ENCODE measurements around the gene CDC14B.

Gene CDC14B

GRCh38 chr9:96565671-96566497 is 53.8 kb downstream of the CDC14B start:
- Histone ChIP-seq H3K27me3 (ENCODE audit: insufficient read depth, poor library complexity, severe bottlenecking) (no peaks in the 10 kb centered on the region), H3K4me3 (replicated peaks; ENCODE audit: insufficient read depth, low read length) (peak overlapping the region; percentile 62), H3K27ac (replicated peaks) (no peak overlapping the region)
- TF ChIP-seq, protein P1, sequence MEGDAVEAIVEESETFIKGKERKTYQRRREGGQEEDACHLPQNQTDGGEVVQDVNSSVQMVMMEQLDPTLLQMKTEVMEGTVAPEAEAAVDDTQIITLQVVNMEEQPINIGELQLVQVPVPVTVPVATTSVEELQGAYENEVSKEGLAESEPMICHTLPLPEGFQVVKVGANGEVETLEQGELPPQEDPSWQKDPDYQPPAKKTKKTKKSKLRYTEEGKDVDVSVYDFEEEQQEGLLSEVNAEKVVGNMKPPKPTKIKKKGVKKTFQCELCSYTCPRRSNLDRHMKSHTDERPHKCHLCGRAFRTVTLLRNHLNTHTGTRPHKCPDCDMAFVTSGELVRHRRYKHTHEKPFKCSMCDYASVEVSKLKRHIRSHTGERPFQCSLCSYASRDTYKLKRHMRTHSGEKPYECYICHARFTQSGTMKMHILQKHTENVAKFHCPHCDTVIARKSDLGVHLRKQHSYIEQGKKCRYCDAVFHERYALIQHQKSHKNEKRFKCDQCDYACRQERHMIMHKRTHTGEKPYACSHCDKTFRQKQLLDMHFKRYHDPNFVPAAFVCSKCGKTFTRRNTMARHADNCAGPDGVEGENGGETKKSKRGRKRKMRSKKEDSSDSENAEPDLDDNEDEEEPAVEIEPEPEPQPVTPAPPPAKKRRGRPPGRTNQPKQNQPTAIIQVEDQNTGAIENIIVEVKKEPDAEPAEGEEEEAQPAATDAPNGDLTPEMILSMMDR (IDR thresholded peaks at IDR 0.05; ENCODE audit: insufficient read depth, low read length), result no peak
- TF ChIP-seq GABPA (IDR thresholded peaks at IDR 0.05; ENCODE audit: low read depth), result no peak
- TF ChIP-seq, protein P2, sequence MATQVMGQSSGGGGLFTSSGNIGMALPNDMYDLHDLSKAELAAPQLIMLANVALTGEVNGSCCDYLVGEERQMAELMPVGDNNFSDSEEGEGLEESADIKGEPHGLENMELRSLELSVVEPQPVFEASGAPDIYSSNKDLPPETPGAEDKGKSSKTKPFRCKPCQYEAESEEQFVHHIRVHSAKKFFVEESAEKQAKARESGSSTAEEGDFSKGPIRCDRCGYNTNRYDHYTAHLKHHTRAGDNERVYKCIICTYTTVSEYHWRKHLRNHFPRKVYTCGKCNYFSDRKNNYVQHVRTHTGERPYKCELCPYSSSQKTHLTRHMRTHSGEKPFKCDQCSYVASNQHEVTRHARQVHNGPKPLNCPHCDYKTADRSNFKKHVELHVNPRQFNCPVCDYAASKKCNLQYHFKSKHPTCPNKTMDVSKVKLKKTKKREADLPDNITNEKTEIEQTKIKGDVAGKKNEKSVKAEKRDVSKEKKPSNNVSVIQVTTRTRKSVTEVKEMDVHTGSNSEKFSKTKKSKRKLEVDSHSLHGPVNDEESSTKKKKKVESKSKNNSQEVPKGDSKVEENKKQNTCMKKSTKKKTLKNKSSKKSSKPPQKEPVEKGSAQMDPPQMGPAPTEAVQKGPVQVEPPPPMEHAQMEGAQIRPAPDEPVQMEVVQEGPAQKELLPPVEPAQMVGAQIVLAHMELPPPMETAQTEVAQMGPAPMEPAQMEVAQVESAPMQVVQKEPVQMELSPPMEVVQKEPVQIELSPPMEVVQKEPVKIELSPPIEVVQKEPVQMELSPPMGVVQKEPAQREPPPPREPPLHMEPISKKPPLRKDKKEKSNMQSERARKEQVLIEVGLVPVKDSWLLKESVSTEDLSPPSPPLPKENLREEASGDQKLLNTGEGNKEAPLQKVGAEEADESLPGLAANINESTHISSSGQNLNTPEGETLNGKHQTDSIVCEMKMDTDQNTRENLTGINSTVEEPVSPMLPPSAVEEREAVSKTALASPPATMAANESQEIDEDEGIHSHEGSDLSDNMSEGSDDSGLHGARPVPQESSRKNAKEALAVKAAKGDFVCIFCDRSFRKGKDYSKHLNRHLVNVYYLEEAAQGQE (IDR thresholded peaks at IDR 0.05; ENCODE audit: insufficient replicate concordance, low read depth), result no peak
- no peak for DNase-seq (ENCODE audit: low read depth in 1 of 2, low spot score in 1 of 2)

DNA sequence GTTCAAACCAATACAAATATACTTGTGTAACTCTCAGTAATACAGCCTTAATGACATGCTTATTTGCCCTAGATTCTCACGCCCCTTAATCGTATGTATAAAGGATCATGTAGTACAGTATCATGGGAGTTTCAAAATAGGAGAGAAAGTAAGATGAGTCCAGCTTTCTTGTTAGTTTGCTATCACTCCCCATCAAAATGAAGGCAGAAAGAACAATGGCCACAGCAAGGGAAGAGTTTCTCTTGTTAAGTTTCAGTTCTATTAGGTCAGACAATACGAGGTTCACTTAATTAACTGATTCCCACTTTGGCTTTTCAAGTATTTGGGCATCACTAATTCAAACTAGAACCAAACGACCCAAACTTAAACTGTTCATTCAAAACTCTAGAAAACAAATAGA is 55.4 kb downstream of the CDC14B start:
- H3K27ac ChIP-seq (replicated peaks), result no peak overlapping the region
- H3K4me3 ChIP-seq (replicated peaks; ENCODE audit: insufficient read depth, low read length), result no peak overlapping the region
- TF ChIP-seq, protein P2 (IDR thresholded peaks at IDR 0.05; ENCODE audit: insufficient replicate concordance, low read depth), result no peak
- TF ChIP-seq SPI1 (IDR thresholded peaks at IDR 0.05; ENCODE audit: borderline replicate concordance, low read depth) (no peak), GABPA (IDR thresholded peaks at IDR 0.05; ENCODE audit: low read depth) (no peak), POLR2AphosphoS5 (IDR thresholded peaks at IDR 0.05; ENCODE audit: low read depth) (no peak)
- TF ChIP-seq, protein P1 (IDR thresholded peaks at IDR 0.05; ENCODE audit: insufficient read depth, low read length), result no peak
- no peaks in the 10 kb centered on the region for H3K27me3 ChIP-seq (ENCODE audit: insufficient read depth, poor library complexity, severe bottlenecking)
- DNase-seq (ENCODE audit: low read depth in 1 of 2, low spot score in 1 of 2), result no peak

GRCh38 chr9:96559339-96559943 is 60.2 kb downstream of the CDC14B start:
- no peak overlapping the region for H3K27ac ChIP-seq (replicated peaks)
- H3K27me3 ChIP-seq (ENCODE audit: insufficient read depth, poor library complexity, severe bottlenecking), result no peaks in the 10 kb centered on the region
- H3K4me3 ChIP-seq (replicated peaks; ENCODE audit: insufficient read depth, low read length), result no peak overlapping the region
- no peak for TF ChIP-seq SPI1 (IDR thresholded peaks at IDR 0.05; ENCODE audit: borderline replicate concordance, low read depth)
- no peak for TF ChIP-seq POLR2AphosphoS5 (IDR thresholded peaks at IDR 0.05; ENCODE audit: low read depth)
- TF ChIP-seq, protein P1 (IDR thresholded peaks at IDR 0.05; ENCODE audit: insufficient read depth, low read length), result no peak
- TF ChIP-seq GABPA (IDR thresholded peaks at IDR 0.05; ENCODE audit: low read depth), result no peak
- DNase-seq (ENCODE audit: low read depth in 1 of 2, low spot score in 1 of 2), result no peak

All from HL-60 (cell line).